Neural progenitor cell (in vitro differentiated cells): ENCODE results near the gene PYGO2. TPM values are rescaled to one million over a fixed set of nuclear protein-coding genes. Genes with fewer than 3 reads are reported as not detected.

Experiments used
- DNase-seq: peaks from one replicate; pipeline ENCODE4 v3.0.0-alpha.2; 2016; ENCODE audit warnings: low spot score
- H2AFZ ChIP-seq: fragments of 200-600 bp; sonication (generic); replicated peaks from 2 replicates; pipeline ENCODE4 v1.6.1; 2016; ENCODE audit warnings: antibody characterized with exemption
- H3F3A ChIP-seq: fragments of 200-600 bp; sonication (generic); 2 replicates; pipeline ENCODE4 v1.6.1; 2016; ENCODE audit warnings: antibody characterized with exemption, low read depth
- H3K27ac ChIP-seq: fragments of 200-600 bp; sonication (generic); 2 replicates; pipeline ENCODE4 v1.5.1; 2016; ENCODE audit warnings: mild to moderate bottlenecking
- H3K27me3 ChIP-seq: fragments of 200-600 bp; sonication (generic); 2 replicates; pipeline ENCODE4 v1.6.1; 2016; ENCODE audit warnings: mild to moderate bottlenecking, moderate library complexity
- H3K36me3 ChIP-seq: fragments of 200-600 bp; sonication (generic); 2 replicates; pipeline ENCODE4 v1.5.1; 2016
- H3K4me1 ChIP-seq: fragments of 200-600 bp; sonication (generic); 2 replicates; pipeline ENCODE4 v1.6.1; 2016; ENCODE audit warnings: mixed run types
- H3K4me2 ChIP-seq: fragments of 200-600 bp; sonication (generic); 2 replicates; pipeline ENCODE4 v1.6.1; 2016
- H3K4me3 ChIP-seq: fragments of 200-600 bp; sonication (generic); 2 replicates; pipeline ENCODE4 v1.5.1; 2016
- H3K79me2 ChIP-seq: fragments of 200-600 bp; sonication (generic); 2 replicates; pipeline ENCODE4 v1.6.1; 2016; ENCODE audit warnings: low read depth
- H3K9ac ChIP-seq: fragments of 200-600 bp; sonication (generic); 2 replicates; pipeline ENCODE4 v1.6.1; 2016
- H3K9me3 ChIP-seq: fragments of 200-600 bp; sonication (generic); 2 replicates; pipeline ENCODE4 v1.5.1; 2016; ENCODE audit warnings: low read depth
- H4K20me1 ChIP-seq: fragments of 200-600 bp; sonication (generic); 2 replicates; pipeline ENCODE4 v1.6.1; 2016; ENCODE audit warnings: low read depth
- H3K27ac Mint-ChIP-seq: 3 replicates; pipeline ENCODE4 v1.8.0; 2021; ENCODE audit warnings: mixed read lengths
- H3K27me3 Mint-ChIP-seq: 2 replicates; pipeline ENCODE4 v1.8.0; 2022; ENCODE audit warnings: low read depth, mild to moderate bottlenecking, inconsistent platforms, moderate library complexity, mixed read lengths; ENCODE audit not compliant: insufficient read depth
- H3K36me3 Mint-ChIP-seq: 3 replicates; pipeline ENCODE4 v1.8.0; 2021; ENCODE audit warnings: mixed read lengths
- H3K4me1 Mint-ChIP-seq: 3 replicates; pipeline ENCODE4 v1.8.0; 2021; ENCODE audit warnings: mixed read lengths
- H3K4me3 Mint-ChIP-seq: 3 replicates; pipeline ENCODE4 v1.8.0; 2021; ENCODE audit warnings: mild to moderate bottlenecking, moderate library complexity, mixed read lengths
- H3K9me3 Mint-ChIP-seq: 3 replicates; pipeline ENCODE4 v1.8.0; 2020; ENCODE audit warnings: mixed read lengths
- CTCF ChIP-seq: fragments of 200-600 bp; sonication (generic); IDR thresholded peaks from 2 replicates; pipeline ENCODE4 v1.5.1; 2017; ENCODE audit warnings: antibody characterized with exemption, mild to moderate bottlenecking
- EZH2 ChIP-seq: fragments of 200-600 bp; sonication (generic); IDR thresholded peaks from 2 replicates; pipeline ENCODE4 v1.6.1; 2017; ENCODE audit warnings: antibody characterized with exemption, mild to moderate bottlenecking, moderate library complexity
- EZH2phosphoT487 ChIP-seq: fragments of 200-600 bp; sonication (generic); IDR thresholded peaks from 2 replicates; pipeline ENCODE4 v1.6.1; 2017; ENCODE audit warnings: antibody characterized with exemption
- total RNA-seq: library from RNA; depleted of rRNA; stranded (reverse); fragments of >200 nt; gene quantifications from 2 replicates; pipeline ENCODE4 v1.2.3, GENCODE V29; 2015; ENCODE audit warnings: low replicate concordance

The PYGO2 gene
- total RNA-seq, 1 donor from 2014 or later: 32.1 TPM

- no peaks in the 10 kb centered on the region for H3K9me3 Mint-ChIP-seq
- Histone ChIP-seq H4K20me1 (peaks cover 29% of the 10 kb centered on the region), H3K27ac (peak within 1 kb of the TSS; percentile 88), H3K9ac (peak within 1 kb of the TSS; percentile 28), H3K79me2 (peaks cover 68% of the 10 kb centered on the region), H3K4me1 (peaks cover 38% of the 10 kb centered on the region), H3K4me3 (peak within 1 kb of the TSS; percentile 64), H3K36me3 (peaks cover 10% of the 10 kb centered on the region), H3K4me2 (peak within 1 kb of the TSS; percentile 84), H3F3A (peaks cover 49% of the 10 kb centered on the region), H2AFZ (peak within 1 kb of the TSS; percentile 88), H3K27me3 (no peaks in the 10 kb centered on the region), H3K9me3 (no peaks in the 10 kb centered on the region)
- H3K4me1 Mint-ChIP-seq: peaks cover 31% of the 10 kb centered on the region
- peaks cover 3% of the 10 kb centered on the region for H3K27me3 Mint-ChIP-seq
- TF ChIP-seq CTCF (no peak), EZH2 (no peak), EZH2phosphoT487 (no peak)
- DNase-seq: peak; percentile 99
- no peak within 1 kb of the TSS for H3K4me3 Mint-ChIP-seq
- peaks cover 6% of the 10 kb centered on the region for H3K36me3 Mint-ChIP-seq
- no peak within 1 kb of the TSS for H3K27ac Mint-ChIP-seq
These were observed 12.7 kb upstream of the PYGO2 start, which contains the start of gene CKS1B for GRCh38 chr1:154974102-154974807. Gene CKS1B (plus strand): TSS chr1:154974681. CDS start chr1:154974746, 65 bp downstream.

- Histone ChIP-seq H3K9ac (no peak overlapping the region), H2AFZ (peak overlapping the region; percentile 88), H3K4me1 (peaks cover 46% of the 10 kb centered on the region), H3K4me3 (peak overlapping the region; percentile 64), H3K79me2 (peaks cover 71% of the 10 kb centered on the region), H3K27me3 (no peaks in the 10 kb centered on the region), H3F3A (peaks cover 49% of the 10 kb centered on the region), H4K20me1 (peaks cover 37% of the 10 kb centered on the region), H3K4me2 (peak overlapping the region; percentile 70), H3K27ac (peak overlapping the region; percentile 88), H3K9me3 (no peaks in the 10 kb centered on the region), H3K36me3 (peaks cover 9% of the 10 kb centered on the region)
- H3K27ac Mint-ChIP-seq: no peak overlapping the region
- DNase-seq: peak; percentile 97
- TF ChIP-seq EZH2phosphoT487: no peak
- peak; percentile 14 for TF ChIP-seq CTCF
- no peak for TF ChIP-seq EZH2
- H3K27me3 Mint-ChIP-seq: peaks cover 3% of the 10 kb centered on the region
- H3K9me3 Mint-ChIP-seq: no peaks in the 10 kb centered on the region
- no peak overlapping the region for H3K4me3 Mint-ChIP-seq
- peaks cover 3% of the 10 kb centered on the region for H3K36me3 Mint-ChIP-seq
- H3K4me1 Mint-ChIP-seq: peaks cover 38% of the 10 kb centered on the region
These were observed 11.9 kb upstream of the PYGO2 start for GRCh38 chr1:154973344-154974101.

- Mint-ChIP-seq H3K4me1 (peaks cover 44% of the 10 kb centered on the region), H3K9me3 (no peaks in the 10 kb centered on the region), H3K36me3 (peaks cover 6% of the 10 kb centered on the region), H3K27me3 (peaks cover 3% of the 10 kb centered on the region), H3K4me3 (no peak overlapping the region), H3K27ac (peak overlapping the region; percentile 92)
- peaks cover 2% of the 10 kb centered on the region for H3K36me3 ChIP-seq
- no peak overlapping the region for H3K9ac ChIP-seq
- TF ChIP-seq EZH2phosphoT487 (no peak), EZH2 (no peak), CTCF (no peak)
- no peaks in the 10 kb centered on the region for H3K9me3 ChIP-seq
- H2AFZ ChIP-seq: no peak overlapping the region
- peaks cover 46% of the 10 kb centered on the region for H3K4me1 ChIP-seq
- peaks cover 44% of the 10 kb centered on the region for H3F3A ChIP-seq
- H3K4me2 ChIP-seq: peak overlapping the region; percentile 70
- H3K79me2 ChIP-seq: peaks cover 67% of the 10 kb centered on the region
- no peaks in the 10 kb centered on the region for H3K27me3 ChIP-seq
- H3K27ac ChIP-seq: peak overlapping the region; percentile 88
- H3K4me3 ChIP-seq: peak overlapping the region; percentile 64
- DNase-seq: peak; percentile 94
- peaks cover 33% of the 10 kb centered on the region for H4K20me1 ChIP-seq
These were observed 11.1 kb upstream of the PYGO2 start for GRCh38 chr1:154972517-154973343.
